GM18526 (cell line): Measurements from ENCODE around the gene TCEA3.

ENCODE experiments used
- POLR2A ChIP-seq: IDR thresholded peaks from 3 replicates; pipeline ENCODE4 v1.6.1; 2011; ENCODE audit not compliant: insufficient read length; ENCODE audit errors: extremely low read depth

TCEA3 gene

GRCh38 chr1:23416964-23417363 is 7.6 kb downstream of the TCEA3 start:
- TF ChIP-seq POLR2A, result no peak

GRCh38 chr1:23408797-23409290 is 15.7 kb downstream of the TCEA3 start:
- TF ChIP-seq POLR2A, result no peak

GRCh38 chr1:23407016-23407630 is 17.4 kb downstream of the TCEA3 start:
- no peak for TF ChIP-seq POLR2A

GRCh38 chr1:23405946-23406345 is 18.6 kb downstream of the TCEA3 start:
- TF ChIP-seq POLR2A, result no peak

GRCh38 chr1:23403735-23404486 is 20.6 kb downstream of the TCEA3 start:
- TF ChIP-seq POLR2A, result no peak

- TF ChIP-seq POLR2A, result no peak
Observed at GRCh38 chr1:23403355-23403734, 21.2 kb downstream of the TCEA3 start.

- TF ChIP-seq POLR2A, result no peak
Observed at GRCh38 chr1:23403038-23403336, 21.6 kb downstream of the TCEA3 start.

- TF ChIP-seq POLR2A, result no peak
Observed at GRCh38 chr1:23402286-23403037, 22.1 kb downstream of the TCEA3 start.

- no peak for TF ChIP-seq POLR2A
Observed at GRCh38 chr1:23401313-23401712, 23.2 kb downstream of the TCEA3 start.

- TF ChIP-seq POLR2A, result no peak
Observed at GRCh38 chr1:23400324-23401114, 24.0 kb downstream of the TCEA3 start.

GRCh38 chr1:23399229-23399628 is 25.3 kb downstream of the TCEA3 start:
- no peak for TF ChIP-seq POLR2A

- TF ChIP-seq POLR2A, result no peak
Observed at GRCh38 chr1:23397908-23398307, 26.6 kb downstream of the TCEA3 start.

- no peak for TF ChIP-seq POLR2A
Observed at GRCh38 chr1:23396380-23396779, 28.2 kb downstream of the TCEA3 start.

- no peak for TF ChIP-seq POLR2A
Observed at GRCh38 chr1:23395849-23396248, 28.7 kb downstream of the TCEA3 start.

- no peak for TF ChIP-seq POLR2A
Observed at GRCh38 chr1:23395154-23395724, 29.3 kb downstream of the TCEA3 start.
